Measurements from ENCODE around the gene SLC31A1.

DNA sequence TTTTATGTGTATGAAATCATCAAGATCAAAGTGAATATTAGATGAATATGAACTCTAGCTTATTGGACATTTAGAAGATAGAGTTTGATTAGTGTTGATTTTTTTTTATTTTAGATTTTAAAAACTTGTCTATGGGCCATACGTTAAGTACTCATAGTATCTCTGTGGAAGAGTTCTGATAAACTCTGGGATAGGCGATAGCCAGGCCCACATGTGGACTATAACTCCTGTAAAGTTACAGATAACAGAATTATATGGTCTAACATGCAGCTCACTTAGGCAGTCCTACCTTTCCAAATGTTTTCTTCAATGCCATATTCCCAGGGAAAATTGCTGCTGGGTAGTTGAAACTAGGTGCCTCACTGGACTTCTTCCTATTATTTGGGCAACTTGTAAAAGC lies 10.4 kb downstream of the SLC31A1 start:
- TF ChIP-seq, protein P1, sequence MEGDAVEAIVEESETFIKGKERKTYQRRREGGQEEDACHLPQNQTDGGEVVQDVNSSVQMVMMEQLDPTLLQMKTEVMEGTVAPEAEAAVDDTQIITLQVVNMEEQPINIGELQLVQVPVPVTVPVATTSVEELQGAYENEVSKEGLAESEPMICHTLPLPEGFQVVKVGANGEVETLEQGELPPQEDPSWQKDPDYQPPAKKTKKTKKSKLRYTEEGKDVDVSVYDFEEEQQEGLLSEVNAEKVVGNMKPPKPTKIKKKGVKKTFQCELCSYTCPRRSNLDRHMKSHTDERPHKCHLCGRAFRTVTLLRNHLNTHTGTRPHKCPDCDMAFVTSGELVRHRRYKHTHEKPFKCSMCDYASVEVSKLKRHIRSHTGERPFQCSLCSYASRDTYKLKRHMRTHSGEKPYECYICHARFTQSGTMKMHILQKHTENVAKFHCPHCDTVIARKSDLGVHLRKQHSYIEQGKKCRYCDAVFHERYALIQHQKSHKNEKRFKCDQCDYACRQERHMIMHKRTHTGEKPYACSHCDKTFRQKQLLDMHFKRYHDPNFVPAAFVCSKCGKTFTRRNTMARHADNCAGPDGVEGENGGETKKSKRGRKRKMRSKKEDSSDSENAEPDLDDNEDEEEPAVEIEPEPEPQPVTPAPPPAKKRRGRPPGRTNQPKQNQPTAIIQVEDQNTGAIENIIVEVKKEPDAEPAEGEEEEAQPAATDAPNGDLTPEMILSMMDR (IDR thresholded peaks at IDR 0.05; ENCODE audit: insufficient read depth, low read length) = no peak
- TF ChIP-seq, protein P2, sequence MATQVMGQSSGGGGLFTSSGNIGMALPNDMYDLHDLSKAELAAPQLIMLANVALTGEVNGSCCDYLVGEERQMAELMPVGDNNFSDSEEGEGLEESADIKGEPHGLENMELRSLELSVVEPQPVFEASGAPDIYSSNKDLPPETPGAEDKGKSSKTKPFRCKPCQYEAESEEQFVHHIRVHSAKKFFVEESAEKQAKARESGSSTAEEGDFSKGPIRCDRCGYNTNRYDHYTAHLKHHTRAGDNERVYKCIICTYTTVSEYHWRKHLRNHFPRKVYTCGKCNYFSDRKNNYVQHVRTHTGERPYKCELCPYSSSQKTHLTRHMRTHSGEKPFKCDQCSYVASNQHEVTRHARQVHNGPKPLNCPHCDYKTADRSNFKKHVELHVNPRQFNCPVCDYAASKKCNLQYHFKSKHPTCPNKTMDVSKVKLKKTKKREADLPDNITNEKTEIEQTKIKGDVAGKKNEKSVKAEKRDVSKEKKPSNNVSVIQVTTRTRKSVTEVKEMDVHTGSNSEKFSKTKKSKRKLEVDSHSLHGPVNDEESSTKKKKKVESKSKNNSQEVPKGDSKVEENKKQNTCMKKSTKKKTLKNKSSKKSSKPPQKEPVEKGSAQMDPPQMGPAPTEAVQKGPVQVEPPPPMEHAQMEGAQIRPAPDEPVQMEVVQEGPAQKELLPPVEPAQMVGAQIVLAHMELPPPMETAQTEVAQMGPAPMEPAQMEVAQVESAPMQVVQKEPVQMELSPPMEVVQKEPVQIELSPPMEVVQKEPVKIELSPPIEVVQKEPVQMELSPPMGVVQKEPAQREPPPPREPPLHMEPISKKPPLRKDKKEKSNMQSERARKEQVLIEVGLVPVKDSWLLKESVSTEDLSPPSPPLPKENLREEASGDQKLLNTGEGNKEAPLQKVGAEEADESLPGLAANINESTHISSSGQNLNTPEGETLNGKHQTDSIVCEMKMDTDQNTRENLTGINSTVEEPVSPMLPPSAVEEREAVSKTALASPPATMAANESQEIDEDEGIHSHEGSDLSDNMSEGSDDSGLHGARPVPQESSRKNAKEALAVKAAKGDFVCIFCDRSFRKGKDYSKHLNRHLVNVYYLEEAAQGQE (IDR thresholded peaks at IDR 0.05; ENCODE audit: insufficient replicate concordance, low read depth) = no peak
- TF ChIP-seq POLR2AphosphoS5 (IDR thresholded peaks at IDR 0.05; ENCODE audit: low read depth) (no peak), GABPA (IDR thresholded peaks at IDR 0.05; ENCODE audit: low read depth) (no peak), SPI1 (IDR thresholded peaks at IDR 0.05; ENCODE audit: borderline replicate concordance, low read depth) (no peak)
